Activated T-helper 1 cell treated with anti-CD3 and anti-CD28 coated beads, Interleukin-2, amount 50 U/mL, for 16 hours (primary cell): ENCODE data around the gene PDIK1L.
"Not testable (repeated sequence)": the region's sequence is repeated elsewhere in the genome, so short reads cannot be mapped to it uniquely, and the experiment has no call there.

ENCODE experiments used
- DNase-seq, 2 donors: peaks; one replicate each; pipeline ENCODE4 v3.0.0-alpha.2; 2020; ENCODE audit warnings: low read depth in 1 of 2, low spot score in 1 of 2

The PDIK1L gene

GRCh38 chr1:26089125-26089524 lies 22.5 kb upstream of the PDIK1L start:
- DNase-seq, result no peak

- no peak for DNase-seq
Measured at GRCh38 chr1:26090893-26091292, 20.7 kb upstream of the PDIK1L start.

GRCh38 chr1:26092422-26092821 lies 19.2 kb upstream of the PDIK1L start:
- DNase-seq, result no peak

- not testable (repeated sequence) for DNase-seq
Measured at GRCh38 chr1:26093569-26093968, 18.1 kb upstream of the PDIK1L start.

- no peak for DNase-seq
Measured at GRCh38 chr1:26094076-26094669, 17.5 kb upstream of the PDIK1L start.

GRCh38 chr1:26094677-26095383 lies 16.8 kb upstream of the PDIK1L start:
- DNase-seq, result no peak

GRCh38 chr1:26096471-26096870 lies 15.2 kb upstream of the PDIK1L start:
- no peak for DNase-seq

- no peak for DNase-seq
Measured at GRCh38 chr1:26097696-26098095, 13.9 kb upstream of the PDIK1L start.

- DNase-seq, result no peak
Measured at GRCh38 chr1:26098602-26099001, 13.0 kb upstream of the PDIK1L start.

GRCh38 chr1:26099780-26100179 lies 11.8 kb upstream of the PDIK1L start:
- DNase-seq, result no peak

GRCh38 chr1:26100204-26100603 lies 11.4 kb upstream of the PDIK1L start:
- DNase-seq, result not testable (repeated sequence)

- no peak for DNase-seq
Measured at GRCh38 chr1:26102119-26102518, 9.5 kb upstream of the PDIK1L start.

- no peak for DNase-seq
Measured at GRCh38 chr1:26102526-26102925, 9.1 kb upstream of the PDIK1L start.

- DNase-seq, result not testable (repeated sequence)
Measured at GRCh38 chr1:26105226-26105548, 6.4 kb upstream of the PDIK1L start.

GRCh38 chr1:26109229-26110164 lies 2.1 kb upstream of the PDIK1L start:
- DNase-seq, result no peak

- peak; percentile 52 to 61 for DNase-seq
Measured at GRCh38 chr1:26110731-26111529, 694 bp upstream of the PDIK1L start.

- DNase-seq, result no peak
Measured at GRCh38 chr1:26112407-26112775, 767 bp downstream of the PDIK1L start.

GRCh38 chr1:26114165-26114927 lies 2.7 kb downstream of the PDIK1L start:
- DNase-seq, result no peak

- no peak for DNase-seq
Measured at GRCh38 chr1:26119892-26120608, 8.4 kb downstream of the PDIK1L start.
